IPS-NIHi7 (cell line): ENCODE data around the gene CFD.
"Not testable (repeated sequence)": the region's sequence is repeated elsewhere in the genome, so short reads cannot be mapped to it uniquely, and the experiment has no call there.

Experiments
- DNase-seq: peaks from one replicate; pipeline ENCODE4 v3.0.0; 2012; ENCODE audit warnings: mixed read lengths; ENCODE audit errors: extremely low spot score

Gene CFD

DNA sequence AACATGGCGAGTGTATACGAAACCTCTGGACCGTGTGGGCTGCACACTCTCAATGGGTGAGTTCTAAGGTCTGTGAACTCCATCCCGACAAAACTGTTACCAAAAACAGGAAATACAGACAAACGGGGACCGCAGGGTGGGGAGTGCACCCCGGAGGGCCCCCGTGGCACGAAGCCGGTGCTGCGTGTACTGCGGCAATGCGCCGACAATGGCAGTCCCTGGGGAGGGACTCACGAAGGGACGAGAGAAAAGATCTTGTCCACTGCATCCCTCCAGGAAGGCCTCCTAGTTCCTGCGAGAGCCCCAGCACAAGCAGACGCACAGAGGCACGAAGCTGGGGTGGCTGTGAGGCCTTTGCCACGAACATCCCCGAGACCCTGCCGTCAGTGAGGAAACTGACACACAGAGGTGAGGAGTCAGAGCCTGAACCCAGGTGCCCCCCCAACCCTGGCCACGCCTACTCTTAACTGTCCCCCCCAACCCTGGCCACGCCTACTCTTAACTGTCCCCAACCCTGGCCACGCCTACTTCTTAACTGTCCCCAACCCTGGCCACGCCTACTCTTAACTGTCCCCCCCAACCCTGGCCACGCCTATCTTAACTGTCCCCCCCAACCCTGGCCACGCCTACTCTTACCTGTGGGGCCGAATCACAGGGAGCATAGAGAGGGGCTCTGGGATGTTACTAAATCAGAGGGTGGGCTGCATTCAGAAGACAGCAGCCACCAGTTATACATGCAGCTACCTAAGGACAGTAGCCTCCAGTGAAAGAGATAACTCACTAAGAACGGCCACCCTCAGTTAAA is 29.3 kb downstream of the CFD start:
- DNase-seq = no peak

DNA sequence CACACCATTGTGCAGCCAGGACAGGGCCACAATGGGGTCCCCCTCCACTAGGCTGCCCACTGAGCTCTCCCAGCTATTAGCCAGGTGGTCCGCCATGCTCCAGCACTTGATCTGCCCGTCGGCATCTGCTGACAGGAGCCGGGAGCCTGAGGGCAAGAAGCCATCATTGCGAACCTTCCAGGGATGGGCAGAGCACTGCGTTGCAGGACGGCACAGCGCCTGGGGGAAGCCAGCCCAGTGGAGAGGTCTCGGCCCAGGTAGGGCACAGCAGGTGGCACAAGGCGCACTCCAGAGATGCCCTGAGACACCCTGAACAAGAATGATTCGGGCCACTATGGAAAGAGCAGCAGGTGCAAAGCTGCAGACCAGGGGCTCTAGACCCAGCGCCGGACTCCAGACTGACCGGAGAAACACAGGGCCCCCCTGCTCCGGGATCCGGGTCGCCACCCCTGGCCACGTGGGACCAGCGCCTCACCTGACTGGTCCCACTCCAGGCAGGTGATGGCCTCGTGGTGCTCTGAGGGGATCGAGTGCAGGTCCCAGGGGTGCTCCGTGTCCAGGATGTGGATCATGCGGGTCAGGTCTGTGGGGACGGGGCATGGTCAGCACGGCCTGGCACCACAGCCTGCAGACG is 30.3 kb downstream of the CFD start:
- no peak for DNase-seq

GRCh38 chr19:890831-891230 is 31.4 kb downstream of the CFD start:
- DNase-seq = no peak

- not testable (repeated sequence) for DNase-seq
These were observed 32.1 kb downstream of the CFD start for GRCh38 chr19:891421-892200.

- DNase-seq = no peak
These were observed 32.9 kb downstream of the CFD start for GRCh38 chr19:892243-892893.

- peak; percentile 99 for DNase-seq
These were observed 33.6 kb downstream of the CFD start, which contains the start of the genes MED16 and RNU6-9 for GRCh38 chr19:892894-893689. MED16 (minus strand) TSS chr19:893187; CDS start chr19:891131, 2,056 bp downstream. RNU6-9 (plus strand) TSS chr19:893484.

GRCh38 chr19:896434-896833 is 37.0 kb downstream of the CFD start:
- DNase-seq = no peak

DNA sequence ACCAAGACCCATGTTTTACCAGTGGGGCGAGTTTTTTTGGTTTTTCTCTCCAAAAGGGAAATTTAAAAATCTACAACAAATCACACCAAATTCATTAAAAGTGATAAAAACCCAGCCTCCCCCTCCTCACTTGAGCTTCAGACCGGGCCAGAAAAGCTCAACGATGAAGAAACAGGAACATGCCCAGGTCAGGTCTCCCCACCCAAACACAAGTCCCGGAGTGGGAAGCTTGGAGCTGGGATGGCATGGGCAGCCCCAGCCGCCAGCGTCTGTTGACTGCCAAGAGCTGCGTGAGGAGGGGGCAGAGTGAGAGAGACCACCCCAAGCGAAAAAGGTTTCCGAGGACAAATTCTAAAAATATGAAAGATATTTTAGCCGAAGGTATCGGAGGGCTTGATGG is 37.5 kb downstream of the CFD start:
- no peak for DNase-seq

GRCh38 chr19:897442-898039 is 38.1 kb downstream of the CFD start:
- no peak for DNase-seq

DNA sequence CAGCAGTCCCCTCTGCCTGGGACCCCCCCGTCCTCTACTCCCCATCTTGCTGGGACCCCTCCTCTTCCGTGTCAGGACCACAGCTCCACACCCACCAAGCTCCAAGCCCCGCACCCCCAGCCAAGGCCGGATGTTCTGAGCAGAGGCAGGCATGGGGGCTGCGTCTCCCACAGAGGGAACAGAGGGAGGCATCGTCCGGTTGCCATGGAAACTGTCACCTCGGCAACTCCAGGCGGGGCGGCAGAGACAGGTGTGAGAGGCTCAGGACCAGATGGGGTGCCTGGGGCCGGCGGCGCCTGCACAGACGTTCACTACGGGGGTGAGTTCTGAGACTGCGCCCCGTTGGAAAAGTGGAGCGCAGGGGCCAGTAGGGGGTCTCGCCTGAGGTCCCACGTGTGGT is 39.2 kb downstream of the CFD start:
- DNase-seq = no peak

- no peak for DNase-seq
These were observed 40.0 kb downstream of the CFD start for GRCh38 chr19:899336-900042.

- DNase-seq = no peak
These were observed 40.5 kb downstream of the CFD start for GRCh38 chr19:900043-900301.

DNA sequence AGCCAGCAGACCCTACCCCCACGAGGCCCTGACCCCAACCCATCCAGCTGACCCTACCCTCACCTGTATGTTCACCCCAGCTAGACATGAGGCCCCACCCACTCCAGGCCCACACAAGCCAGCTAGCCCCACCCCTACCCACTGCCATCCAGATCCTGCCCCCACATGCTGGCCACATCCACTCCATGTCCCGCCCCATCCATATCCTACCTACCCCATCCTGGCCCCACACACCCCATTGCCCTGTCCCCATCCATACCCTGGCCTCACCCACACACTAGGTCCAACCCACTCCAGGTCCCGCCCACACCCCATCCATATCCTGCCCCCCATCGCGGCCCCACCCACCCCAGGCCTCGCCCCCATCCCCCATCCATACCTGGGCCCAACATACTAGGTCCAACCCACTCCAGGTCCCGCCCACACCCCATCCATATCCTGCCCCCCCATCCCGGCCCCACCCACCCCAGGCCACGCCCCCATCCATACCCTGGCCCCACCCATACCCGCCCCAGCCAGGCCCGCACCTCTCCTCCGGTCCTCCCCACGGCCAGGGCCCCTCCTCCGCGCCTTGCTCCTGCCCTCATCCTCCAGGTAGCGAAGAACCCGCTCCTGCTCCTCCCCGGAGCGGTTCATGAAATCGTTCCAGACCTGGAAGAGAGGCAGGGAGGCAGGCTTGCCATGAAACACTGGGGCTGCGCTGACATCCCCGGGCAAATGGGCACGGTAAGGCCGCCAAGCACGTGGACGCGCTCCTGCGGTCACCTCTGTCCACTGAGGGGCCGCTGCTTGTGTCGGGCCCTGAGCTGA is 41.0 kb downstream of the CFD start:
- peak; percentile 90 for DNase-seq

GRCh38 chr19:901216-902092 is 42.0 kb downstream of the CFD start:
- no peak for DNase-seq

DNA sequence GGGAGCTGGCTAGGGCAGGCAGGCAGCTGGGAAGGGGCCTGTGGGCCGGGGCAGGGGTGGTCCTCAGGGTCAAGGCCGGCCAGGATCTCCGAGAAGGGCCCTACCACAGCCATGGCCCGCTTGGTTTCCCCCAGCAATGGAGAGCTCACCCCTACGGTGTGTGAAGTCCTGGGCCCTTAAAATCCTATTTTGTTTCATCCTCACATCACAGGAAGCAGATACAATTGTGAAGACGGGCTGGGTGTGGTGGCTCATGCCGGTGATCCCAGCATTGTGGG is 42.6 kb downstream of the CFD start:
- no peak for DNase-seq

- DNase-seq = no peak
These were observed 43.2 kb downstream of the CFD start for GRCh38 chr19:902446-903226.

DNA sequence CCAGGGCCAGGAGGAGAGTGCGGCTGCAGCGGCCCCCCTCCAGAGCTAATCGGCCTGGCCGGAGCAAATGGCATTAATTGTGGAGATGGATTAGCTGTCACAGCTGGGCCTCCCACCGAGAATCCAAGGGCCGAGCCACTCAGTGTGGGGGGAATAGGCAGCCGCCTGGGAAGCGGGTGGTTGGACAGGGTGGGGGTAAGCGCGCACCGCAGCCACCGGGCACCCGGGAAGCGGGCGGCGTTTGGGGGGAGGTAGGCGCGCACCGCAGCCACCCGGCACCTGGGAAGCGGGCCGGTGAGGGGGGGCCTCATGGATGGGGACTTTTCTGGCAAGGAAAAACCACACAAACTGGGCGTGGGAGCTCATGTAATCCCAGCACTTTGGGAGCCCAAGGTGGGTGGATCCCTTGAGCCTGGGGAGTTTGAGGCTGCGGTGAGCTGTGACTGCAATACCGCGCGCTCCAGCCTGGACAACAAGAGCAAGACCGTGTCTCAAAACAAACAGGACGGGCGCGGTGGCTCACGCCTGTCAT is 43.9 kb downstream of the CFD start:
- no peak for DNase-seq

- DNase-seq = no peak
These were observed 45.1 kb downstream of the CFD start for GRCh38 chr19:904545-904944.
